ENCODE measurements around the gene ZFP82.

- TF ChIP-seq, protein P1, sequence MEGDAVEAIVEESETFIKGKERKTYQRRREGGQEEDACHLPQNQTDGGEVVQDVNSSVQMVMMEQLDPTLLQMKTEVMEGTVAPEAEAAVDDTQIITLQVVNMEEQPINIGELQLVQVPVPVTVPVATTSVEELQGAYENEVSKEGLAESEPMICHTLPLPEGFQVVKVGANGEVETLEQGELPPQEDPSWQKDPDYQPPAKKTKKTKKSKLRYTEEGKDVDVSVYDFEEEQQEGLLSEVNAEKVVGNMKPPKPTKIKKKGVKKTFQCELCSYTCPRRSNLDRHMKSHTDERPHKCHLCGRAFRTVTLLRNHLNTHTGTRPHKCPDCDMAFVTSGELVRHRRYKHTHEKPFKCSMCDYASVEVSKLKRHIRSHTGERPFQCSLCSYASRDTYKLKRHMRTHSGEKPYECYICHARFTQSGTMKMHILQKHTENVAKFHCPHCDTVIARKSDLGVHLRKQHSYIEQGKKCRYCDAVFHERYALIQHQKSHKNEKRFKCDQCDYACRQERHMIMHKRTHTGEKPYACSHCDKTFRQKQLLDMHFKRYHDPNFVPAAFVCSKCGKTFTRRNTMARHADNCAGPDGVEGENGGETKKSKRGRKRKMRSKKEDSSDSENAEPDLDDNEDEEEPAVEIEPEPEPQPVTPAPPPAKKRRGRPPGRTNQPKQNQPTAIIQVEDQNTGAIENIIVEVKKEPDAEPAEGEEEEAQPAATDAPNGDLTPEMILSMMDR (IDR thresholded peaks at IDR 0.05; ENCODE audit: poor library complexity), result no peak
- no peak for TF ChIP-seq EZH2 (IDR thresholded peaks at IDR 0.05; ENCODE audit: borderline replicate concordance)
- TF ChIP-seq EZH2phosphoT487 (IDR thresholded peaks at IDR 0.05; ENCODE audit: low read depth, severe bottlenecking, unreplicated experiment), result no peak
Measured at GRCh38 chr19:36377541-36378178, 40.8 kb downstream of the ZFP82 start.
